ENCODE measurements around the gene PLCH1. TPM values are rescaled to one million over a fixed set of nuclear protein-coding genes. Genes with fewer than 3 reads are reported as not detected.
A peak's percentile ranks its signal among the peaks of the same experiment; 100 is the strongest.

The PLCH1 gene
- total RNA-seq (2014; rRNA removed; shearing (Covaris generic)), result 1.5 and 2.0 TPM in 2 replicates

GRCh38 chr3:155744626-155745324 lies at the start of gene PLCH1:
PLCH1 (minus strand) TSS chr3:155745071; CDS start chr3:155704224, 40,847 bp downstream.
- peak; percentile 83 for DNase-seq (ENCODE audit: low read depth)

DNA sequence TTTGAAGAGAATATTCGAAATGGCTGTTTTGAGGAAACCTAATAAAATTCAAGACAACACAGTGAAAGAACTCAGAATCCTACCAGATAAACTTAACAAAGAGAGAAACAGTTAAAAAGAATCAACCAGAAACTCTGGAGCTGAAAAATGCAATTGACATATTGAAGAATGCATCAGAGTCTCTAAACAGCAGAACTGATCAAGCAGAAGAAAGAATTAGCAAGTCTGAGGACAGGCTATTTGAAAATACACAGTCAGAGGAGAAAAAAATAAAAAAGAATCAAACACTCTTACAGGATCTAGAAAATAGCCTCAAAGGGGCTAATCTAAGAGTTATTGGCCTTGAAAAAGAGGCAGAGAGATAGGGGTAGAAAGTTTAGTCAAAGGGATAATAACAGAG lies 47.7 kb upstream of the PLCH1 start:
- no peak for DNase-seq (ENCODE audit: low read depth)

- no peak for DNase-seq (ENCODE audit: low read depth)
Measured at GRCh38 chr3:155791190-155791589, 46.3 kb upstream of the PLCH1 start.

GRCh38 chr3:155790272-155790925 lies 45.5 kb upstream of the PLCH1 start:
- no peak for DNase-seq (ENCODE audit: low read depth)

GRCh38 chr3:155785662-155786295 lies 40.9 kb upstream of the PLCH1 start:
- DNase-seq (ENCODE audit: low read depth), result no peak

GRCh38 chr3:155782390-155782953 lies 37.6 kb upstream of the PLCH1 start:
- no peak for DNase-seq (ENCODE audit: low read depth)

DNA sequence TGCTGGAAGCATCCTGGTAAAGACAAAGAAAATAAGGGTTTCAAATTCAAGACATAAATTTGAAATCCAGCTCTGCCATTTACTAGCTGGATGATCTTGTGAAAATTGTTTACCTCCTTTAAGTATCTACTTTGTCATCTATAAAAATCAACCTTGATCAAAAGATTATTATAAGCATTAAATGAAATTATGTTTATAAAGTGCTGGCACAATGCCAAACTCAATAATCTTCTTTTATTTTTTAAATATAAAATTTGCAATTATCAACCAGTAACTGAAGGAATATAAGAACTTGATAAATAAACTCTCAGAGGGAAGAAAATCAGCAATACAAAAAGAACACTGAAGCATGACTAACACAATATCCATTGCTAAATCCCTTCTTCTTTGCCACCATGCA lies 35.4 kb upstream of the PLCH1 start:
- DNase-seq (ENCODE audit: low read depth), result no peak

- DNase-seq (ENCODE audit: low read depth), result no peak
Measured at GRCh38 chr3:155778462-155778861, 33.6 kb upstream of the PLCH1 start.

- DNase-seq (ENCODE audit: low read depth), result no peak
Measured at GRCh38 chr3:155772801-155773200, 27.9 kb upstream of the PLCH1 start.

- DNase-seq (ENCODE audit: low read depth), result no peak
Measured at GRCh38 chr3:155771126-155771525, 26.3 kb upstream of the PLCH1 start.

GRCh38 chr3:155766206-155766605 lies 21.3 kb upstream of the PLCH1 start:
- no peak for DNase-seq (ENCODE audit: low read depth)

- no peak for DNase-seq (ENCODE audit: low read depth)
Measured at GRCh38 chr3:155763870-155764463, 19.1 kb upstream of the PLCH1 start.

DNA sequence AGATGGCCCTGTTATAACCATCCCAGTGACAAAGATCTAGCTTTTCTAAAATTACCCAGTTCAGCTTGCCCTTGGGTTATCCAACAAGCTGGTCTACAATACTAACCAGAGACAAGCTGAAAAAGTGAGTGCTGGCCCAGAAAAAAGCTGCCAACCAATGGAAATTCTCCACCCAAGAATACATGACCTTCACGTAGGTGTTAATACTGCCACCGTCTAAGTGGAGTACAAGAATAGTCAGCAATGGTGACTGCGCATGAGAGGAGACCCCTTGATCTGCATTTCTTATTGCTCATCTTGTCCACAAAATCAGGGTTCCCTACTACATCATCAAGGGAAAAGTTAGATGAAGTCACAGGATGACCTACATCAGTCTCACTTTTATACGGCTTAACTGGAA lies 15.8 kb upstream of the PLCH1 start:
- no peak for DNase-seq (ENCODE audit: low read depth)

DNA sequence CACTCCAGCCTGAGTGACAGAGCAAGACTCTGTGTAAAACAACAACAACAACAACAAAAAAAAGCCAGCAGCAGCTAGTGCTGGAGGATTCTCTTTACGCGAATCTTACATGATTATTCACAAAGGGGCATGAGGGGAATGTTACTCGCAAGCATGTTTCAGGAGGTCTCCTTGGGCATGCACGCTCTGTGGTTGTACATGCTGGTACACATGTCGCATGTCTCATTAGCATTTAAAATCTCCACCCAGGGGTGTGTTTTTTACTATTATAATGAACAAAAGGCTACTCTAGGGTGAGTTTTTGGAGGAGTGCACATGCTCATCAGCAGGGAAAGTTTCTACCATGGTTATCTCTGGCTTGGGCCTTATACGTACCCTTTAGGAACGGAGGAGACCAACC lies 12.7 kb upstream of the PLCH1 start:
- DNase-seq (ENCODE audit: low read depth), result no peak

DNA sequence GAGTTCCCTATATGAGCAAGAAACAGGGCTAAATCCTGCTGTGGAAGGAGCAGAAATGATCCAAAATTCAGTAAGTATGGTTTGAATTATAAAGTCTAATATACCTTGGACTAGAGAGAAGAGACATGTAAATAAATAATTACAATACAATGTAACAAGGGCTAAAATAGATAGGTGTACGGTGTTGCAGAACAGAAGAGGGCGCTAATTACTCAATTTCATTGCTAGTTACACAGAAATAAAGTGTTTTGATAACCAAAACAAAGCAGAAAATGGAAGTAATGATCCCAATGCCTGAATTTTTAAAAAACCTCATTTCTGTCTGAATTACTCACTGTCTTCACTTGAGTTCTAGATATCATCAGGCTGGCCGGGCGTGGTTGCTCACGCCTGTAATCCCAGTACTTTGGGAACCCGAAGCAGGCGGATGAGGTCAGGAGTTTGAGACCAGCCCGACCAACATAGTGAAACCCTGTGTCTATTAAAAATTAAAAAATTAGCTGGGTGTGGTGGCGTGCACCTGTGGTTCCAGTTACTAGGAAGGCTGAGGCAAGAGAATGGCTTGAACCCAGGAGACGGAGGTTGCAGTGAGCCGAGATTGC lies 8.3 kb upstream of the PLCH1 start:
- DNase-seq (ENCODE audit: low read depth), result no peak

DNA sequence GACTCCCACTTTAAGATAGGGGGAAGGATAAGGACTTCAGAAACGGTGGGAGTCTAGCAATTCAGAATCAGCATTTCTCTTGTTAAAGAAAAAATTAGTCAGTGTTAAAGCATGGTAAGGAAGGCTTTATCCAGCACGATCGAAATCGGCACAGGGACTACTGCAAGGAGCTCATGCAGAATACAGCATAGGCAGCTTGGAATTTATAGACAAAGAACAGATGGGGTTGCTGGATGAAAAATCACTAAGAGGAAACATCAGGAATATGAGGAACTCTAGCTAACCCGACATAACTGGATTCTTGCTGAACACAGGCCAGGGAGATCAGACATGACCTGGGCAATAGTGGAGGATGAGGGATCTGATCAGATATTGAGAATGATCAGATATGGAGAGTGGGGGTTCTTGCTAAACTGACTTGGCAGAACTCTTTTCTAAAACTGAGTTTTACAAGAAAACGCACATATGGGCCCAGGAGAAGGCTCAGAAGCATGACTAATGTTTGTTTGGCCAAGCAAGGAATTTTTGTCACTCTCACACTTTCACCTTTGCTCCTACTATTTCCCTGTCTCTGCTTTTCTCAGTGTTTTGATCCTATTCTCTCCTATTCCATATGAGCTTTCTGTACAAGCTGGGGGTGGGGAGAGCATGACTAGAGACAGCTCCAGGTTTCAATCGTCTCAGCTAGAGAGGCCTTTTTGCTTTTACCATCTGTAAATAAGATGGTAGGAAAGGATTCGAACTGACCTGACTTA lies 3.9 kb upstream of the PLCH1 start:
- no peak for DNase-seq (ENCODE audit: low read depth)

DNA sequence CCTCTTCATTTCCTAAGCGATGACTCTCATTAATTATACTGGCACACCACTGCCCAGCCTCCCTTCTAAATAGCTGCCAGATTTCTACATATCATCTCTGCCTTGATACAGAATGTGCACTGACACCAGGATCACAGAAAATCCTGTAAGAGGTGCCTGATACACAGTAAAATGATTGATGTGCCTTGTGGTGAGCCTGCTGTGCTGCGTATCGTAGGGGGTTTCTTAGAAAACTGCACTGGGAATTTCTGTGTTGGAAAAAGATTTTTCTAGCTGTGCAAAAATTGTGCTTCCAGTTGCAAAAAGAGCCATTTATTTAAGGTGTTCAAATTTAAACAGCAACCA lies 3.0 kb upstream of the PLCH1 start:
- no peak for DNase-seq (ENCODE audit: low read depth)

GRCh38 chr3:155747286-155747945 lies 2.5 kb upstream of the PLCH1 start:
- DNase-seq (ENCODE audit: low read depth), result no peak

DNA sequence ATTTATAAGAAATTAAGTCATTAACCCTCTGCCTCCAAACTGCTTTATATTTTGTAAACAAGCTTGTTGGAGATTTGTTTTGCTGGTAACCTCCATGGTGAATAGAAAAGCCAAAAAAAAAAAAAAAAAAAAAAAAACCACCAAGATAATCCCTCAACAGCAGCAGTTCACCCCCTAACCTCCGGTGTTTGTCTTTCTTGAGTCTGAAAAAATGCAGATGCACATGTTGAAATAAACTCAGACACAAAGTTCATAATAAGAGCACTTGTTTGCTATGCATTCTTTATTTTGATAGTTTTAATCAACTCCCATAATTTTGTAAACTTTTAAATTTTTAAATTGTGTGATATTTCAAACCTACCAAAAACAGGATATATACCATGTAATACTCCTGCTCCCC lies 1.8 kb upstream of the PLCH1 start:
- DNase-seq (ENCODE audit: low read depth), result no peak

DNA sequence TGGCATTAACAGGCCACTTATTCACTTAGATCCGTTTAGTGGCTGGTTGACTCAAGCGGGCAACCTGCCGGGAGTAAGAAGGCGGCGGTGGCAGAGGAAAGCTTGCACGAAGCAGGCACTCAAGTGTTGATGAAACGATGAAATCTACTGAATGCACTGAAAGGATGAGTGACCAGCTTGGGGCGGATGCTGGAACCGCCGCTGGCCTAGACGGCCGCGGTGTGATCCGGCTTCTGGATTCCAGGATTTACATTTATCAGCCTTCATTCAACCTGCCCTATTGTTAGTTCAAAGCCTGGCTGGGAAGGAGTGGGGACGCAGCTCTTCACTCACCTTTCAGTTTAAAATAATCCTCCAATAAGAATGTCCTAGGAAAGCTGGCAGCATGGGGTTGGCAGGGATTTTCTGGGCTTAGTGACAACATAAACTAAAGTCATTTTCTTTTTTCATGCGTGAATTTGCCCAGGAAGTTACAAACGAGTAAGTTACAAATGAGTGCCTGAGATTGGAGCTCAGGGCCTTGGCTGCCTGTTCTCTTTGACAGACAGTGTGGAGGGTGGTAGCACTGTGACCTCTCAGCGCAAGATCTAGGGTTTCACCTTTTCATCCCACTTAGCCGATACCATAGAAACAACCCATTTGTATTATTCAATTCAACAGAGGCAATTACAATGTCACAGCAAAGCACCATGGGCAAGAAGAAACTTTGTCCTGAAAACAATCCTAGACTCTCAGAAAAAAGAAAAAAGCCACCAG lies 1.1 kb upstream of the PLCH1 start:
- DNase-seq (ENCODE audit: low read depth), result peak; percentile 55
